Activated CD4-positive, alpha-beta T cell treated with anti-CD3 and anti-CD28 coated beads, Interleukin-2, amount 50 U/mL, for 48 hours (primary cell): ENCODE results near the gene CFAP92.
A peak's percentile ranks its signal among the peaks of the same experiment; 100 is the strongest.
"Not testable (repeated sequence)": the region's sequence is repeated elsewhere in the genome, so short reads cannot be mapped to it uniquely, and the experiment has no call there.

Experiments
- DNase-seq, 2 experiments: peaks; one replicate each; pipeline ENCODE4 v3.0.0-alpha.2; 2020

Gene CFAP92

GRCh38 chr3:128882719-128883118, 111.2 kb downstream of the CFAP92 start:
- DNase-seq: no peak

GRCh38 chr3:128881576-128881975, 112.3 kb downstream of the CFAP92 start:
- no peak for DNase-seq

- DNase-seq: not testable (repeated sequence)
Observed at GRCh38 chr3:128880455-128880854, 113.4 kb downstream of the CFAP92 start.

- peak in 1 of 2 experiments; percentile 6 for DNase-seq
Observed at GRCh38 chr3:128879991-128880390, 113.9 kb downstream of the CFAP92 start.

- peak; percentile 96 to 97 for DNase-seq
Observed at GRCh38 chr3:128879125-128879969, 114.5 kb downstream of the CFAP92 start, which contains the start of gene ACAD9. ACAD9 (plus strand) TSS chr3:128879620; CDS start chr3:128879692, 72 bp downstream.

- peak; percentile 16 to 34 for DNase-seq
Observed at GRCh38 chr3:128878556-128879124, 115.2 kb downstream of the CFAP92 start.

- no peak for DNase-seq
Observed at GRCh38 chr3:128878011-128878457, 115.8 kb downstream of the CFAP92 start.

- peak; percentile 69 to 71 for DNase-seq
Observed at GRCh38 chr3:128875556-128876120, 118.2 kb downstream of the CFAP92 start.

- no peak for DNase-seq
Observed at GRCh38 chr3:128874481-128875180, 119.2 kb downstream of the CFAP92 start.

- no peak for DNase-seq
Observed at GRCh38 chr3:128873244-128874022, 120.4 kb downstream of the CFAP92 start.

GRCh38 chr3:128872744-128873143, 121.1 kb downstream of the CFAP92 start:
- no peak for DNase-seq

- no peak for DNase-seq
Observed at GRCh38 chr3:128872282-128872681, 121.6 kb downstream of the CFAP92 start.

- DNase-seq: no peak
Observed at GRCh38 chr3:128870347-128870746, 123.5 kb downstream of the CFAP92 start.

- DNase-seq: no peak
Observed at GRCh38 chr3:128867200-128868125, 126.4 kb downstream of the CFAP92 start.

- DNase-seq: not testable (repeated sequence)
Observed at GRCh38 chr3:128864849-128865804, 128.7 kb downstream of the CFAP92 start.

GRCh38 chr3:128864351-128864811, 129.5 kb downstream of the CFAP92 start:
- DNase-seq: no peak

- DNase-seq: peak; percentile 39 to 48
Observed at GRCh38 chr3:128863560-128863959, 130.3 kb downstream of the CFAP92 start.

- no peak for DNase-seq
Observed at GRCh38 chr3:128861491-128861890, 132.4 kb downstream of the CFAP92 start.
